Neural cell (in vitro differentiated cells): ENCODE data around the gene CPNE2.

Experiments used
- EP300 ChIP-seq: fragments of 450-650 bp; conservative IDR thresholded peaks from 2 replicates; pipeline ENCODE4 v1.6.1; 2014; ENCODE audit warnings: antibody characterized with exemption, mild to moderate bottlenecking, moderate library complexity; ENCODE audit not compliant: poor library complexity, severe bottlenecking
- EZH2 ChIP-seq: fragments of 200-600, 300-800 bp; shearing (Covaris generic), sonication (generic); IDR thresholded peaks from 2 replicates; pipeline ENCODE4 v1.6.1; 2014; ENCODE audit warnings: antibody characterized with exemption, low read length, borderline replicate concordance, mild to moderate bottlenecking; ENCODE audit not compliant: insufficient read depth, poor library complexity, severe bottlenecking
- MXI1 ChIP-seq: fragments of 450-650 bp; conservative IDR thresholded peaks from 2 replicates; pipeline ENCODE4 v1.6.1; 2014; ENCODE audit warnings: antibody characterized with exemption, mild to moderate bottlenecking; ENCODE audit not compliant: poor library complexity, severe bottlenecking
- POLR2AphosphoS5 ChIP-seq: IDR thresholded peaks from 2 replicates; pipeline ENCODE4 v1.6.1; 2012
- RAD21 ChIP-seq: fragments of 450-650 bp; conservative IDR thresholded peaks from 2 replicates; pipeline ENCODE4 v1.6.1; 2014; ENCODE audit warnings: antibody characterized with exemption, mild to moderate bottlenecking, moderate library complexity
- TF ChIP-seq, protein P1 (sequence below): fragments of 450-650 bp; IDR thresholded peaks from 2 replicates; pipeline ENCODE4 v1.5.1; 2014; ENCODE audit warnings: antibody characterized with exemption, mild to moderate bottlenecking, moderate library complexity; ENCODE audit not compliant: poor library complexity, severe bottlenecking

DNA sequence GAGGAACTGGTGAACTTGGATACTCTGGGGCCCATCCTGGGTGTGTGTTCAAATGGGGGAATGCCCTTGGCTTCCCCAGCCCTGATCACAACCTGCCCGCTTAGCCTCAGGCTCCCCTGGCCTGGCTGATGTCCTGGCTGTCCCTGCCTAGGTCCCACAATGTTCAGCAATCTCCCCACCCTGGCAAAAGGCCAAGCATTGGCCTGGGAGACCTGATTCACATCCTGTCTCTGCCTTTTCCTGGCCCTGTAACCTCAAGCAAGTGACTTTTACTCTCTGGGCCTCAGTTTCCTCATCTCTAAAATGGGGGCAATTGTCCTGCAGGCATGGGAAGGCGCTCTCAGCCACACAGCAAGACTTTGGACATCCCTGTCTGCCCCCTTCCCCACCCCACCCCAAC, 14.4 kb downstream of the CPNE2 start:
- TF ChIP-seq EZH2: no peak
- no peak for TF ChIP-seq POLR2AphosphoS5
- no peak for TF ChIP-seq MXI1
- TF ChIP-seq, protein P1, sequence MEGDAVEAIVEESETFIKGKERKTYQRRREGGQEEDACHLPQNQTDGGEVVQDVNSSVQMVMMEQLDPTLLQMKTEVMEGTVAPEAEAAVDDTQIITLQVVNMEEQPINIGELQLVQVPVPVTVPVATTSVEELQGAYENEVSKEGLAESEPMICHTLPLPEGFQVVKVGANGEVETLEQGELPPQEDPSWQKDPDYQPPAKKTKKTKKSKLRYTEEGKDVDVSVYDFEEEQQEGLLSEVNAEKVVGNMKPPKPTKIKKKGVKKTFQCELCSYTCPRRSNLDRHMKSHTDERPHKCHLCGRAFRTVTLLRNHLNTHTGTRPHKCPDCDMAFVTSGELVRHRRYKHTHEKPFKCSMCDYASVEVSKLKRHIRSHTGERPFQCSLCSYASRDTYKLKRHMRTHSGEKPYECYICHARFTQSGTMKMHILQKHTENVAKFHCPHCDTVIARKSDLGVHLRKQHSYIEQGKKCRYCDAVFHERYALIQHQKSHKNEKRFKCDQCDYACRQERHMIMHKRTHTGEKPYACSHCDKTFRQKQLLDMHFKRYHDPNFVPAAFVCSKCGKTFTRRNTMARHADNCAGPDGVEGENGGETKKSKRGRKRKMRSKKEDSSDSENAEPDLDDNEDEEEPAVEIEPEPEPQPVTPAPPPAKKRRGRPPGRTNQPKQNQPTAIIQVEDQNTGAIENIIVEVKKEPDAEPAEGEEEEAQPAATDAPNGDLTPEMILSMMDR: no peak
- no peak for TF ChIP-seq EP300
- no peak for TF ChIP-seq RAD21
